Fibroblast of pulmonary artery (primary cell): ENCODE results near the gene ECM1.

Source experiments
- DNase-seq: peaks from one replicate; pipeline ENCODE4 v3.0.0-alpha.2; 2010; ENCODE audit warnings: low read depth
- H3K4me3 ChIP-seq: replicated peaks from 2 replicates; pipeline ENCODE4 v1.5.1; 2011; ENCODE audit warnings: low read depth, mild to moderate bottlenecking, control low read depth, low read length, moderate library complexity
- CTCF ChIP-seq: IDR thresholded peaks from 2 replicates; pipeline ENCODE4 v1.5.1; 2011; ENCODE audit warnings: mild to moderate bottlenecking, control low read depth, low read length, inconsistent platforms; ENCODE audit errors: missing control alignments

Gene ECM1

DNA sequence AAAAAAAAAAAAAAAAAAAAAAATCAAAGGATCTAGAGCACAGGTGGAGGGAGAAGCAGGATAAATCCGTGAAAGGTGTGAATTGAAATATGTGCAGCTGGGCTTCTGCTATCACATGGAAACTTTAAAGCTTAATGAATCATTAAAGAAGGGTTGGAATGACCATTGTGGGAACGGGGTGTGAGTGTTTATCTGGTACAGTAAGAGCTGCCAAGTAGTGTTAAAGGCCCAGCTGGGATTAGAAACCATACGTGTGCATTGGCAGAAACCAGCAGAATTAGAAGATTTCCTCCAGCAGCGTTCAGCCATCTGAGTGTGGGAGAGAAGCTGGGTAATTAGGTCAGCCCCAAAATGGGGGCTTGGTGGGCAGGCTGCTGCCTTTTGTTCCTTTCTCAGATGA lies 21.1 kb downstream of the ECM1 start:
- DNase-seq, result peak; percentile 53

DNA sequence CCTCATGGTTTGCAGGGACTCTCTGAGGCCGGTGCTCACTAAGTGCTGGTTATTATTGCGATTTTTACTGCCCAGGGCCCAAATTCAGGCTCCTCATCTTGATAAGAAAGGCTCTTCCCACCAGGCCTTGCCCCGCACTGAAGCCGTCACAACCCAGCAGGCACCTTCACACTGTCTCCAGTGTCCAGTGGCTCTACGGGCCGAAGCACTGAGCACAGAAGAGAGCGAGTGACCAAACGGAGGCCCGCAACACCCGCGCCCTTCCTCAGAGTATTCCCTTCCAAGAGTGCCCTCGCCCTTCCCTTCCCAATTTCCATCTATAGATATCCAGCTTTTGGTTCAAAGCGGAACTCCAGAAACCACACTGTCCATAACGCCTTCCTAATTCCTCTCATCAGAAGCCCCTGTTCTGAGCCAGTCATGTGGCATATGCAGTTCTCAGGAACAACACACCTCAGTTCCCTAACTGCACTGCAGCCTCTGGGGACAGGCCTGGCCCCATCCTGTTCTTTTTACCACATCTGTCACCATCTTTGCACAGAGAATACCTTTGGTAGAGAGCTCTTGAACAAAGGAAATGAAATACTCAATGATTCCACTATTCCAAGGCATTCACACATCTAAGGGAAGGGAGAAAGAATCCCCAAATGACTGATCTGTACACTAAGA lies 22.7 kb downstream of the ECM1 start:
- no peak overlapping the region for H3K4me3 ChIP-seq
- no peak for DNase-seq
- TF ChIP-seq CTCF, result no peak

More for the DNA sequence above, 21.1 kb downstream of the ECM1 start:
- no peak overlapping the region for H3K4me3 ChIP-seq
- TF ChIP-seq CTCF, result no peak

DNA sequence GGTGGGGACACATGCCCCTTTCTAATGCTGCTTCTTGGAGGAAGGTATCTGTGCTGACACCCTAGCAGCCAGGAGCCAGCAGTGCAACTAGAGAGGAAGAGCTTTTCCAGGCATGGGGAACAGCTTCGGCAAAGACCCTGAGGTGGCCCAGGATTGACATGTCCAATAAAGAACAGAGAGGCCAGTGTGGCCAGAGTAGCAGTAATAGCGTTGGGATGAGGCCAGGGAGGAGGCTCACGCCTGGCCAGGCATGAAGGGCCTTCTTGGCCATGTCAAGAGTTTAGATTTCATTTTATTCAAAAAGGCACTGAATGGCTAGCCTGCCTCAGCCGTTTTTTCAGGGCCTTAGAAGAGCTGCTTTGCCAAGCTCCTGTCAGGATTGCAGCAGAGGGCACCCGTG lies 25.0 kb downstream of the ECM1 start:
- DNase-seq, result no peak
- no peak overlapping the region for H3K4me3 ChIP-seq
- TF ChIP-seq CTCF, result no peak

DNA sequence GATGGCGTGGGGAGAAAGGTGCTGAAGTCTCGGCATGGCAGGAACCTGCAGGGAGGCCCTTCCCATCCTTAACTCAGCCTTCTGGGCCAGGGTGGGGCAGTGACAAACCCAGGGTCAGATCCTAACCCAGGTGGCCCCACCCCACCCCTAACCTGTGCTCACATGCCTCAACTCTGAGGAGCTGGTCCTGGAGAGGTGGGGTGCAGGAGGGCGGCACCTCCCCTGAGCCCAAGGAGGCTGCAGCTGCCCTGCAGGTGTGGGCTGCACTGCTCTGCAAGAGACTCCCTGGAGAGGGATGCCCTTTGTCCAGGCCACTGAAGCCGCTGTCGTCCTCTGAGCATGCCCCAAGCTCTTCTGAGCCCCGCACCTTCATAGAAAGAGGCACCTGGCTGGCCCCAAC lies 26.1 kb downstream of the ECM1 start:
- H3K4me3 ChIP-seq, result no peak overlapping the region
- no peak for DNase-seq
- TF ChIP-seq CTCF, result no peak

DNA sequence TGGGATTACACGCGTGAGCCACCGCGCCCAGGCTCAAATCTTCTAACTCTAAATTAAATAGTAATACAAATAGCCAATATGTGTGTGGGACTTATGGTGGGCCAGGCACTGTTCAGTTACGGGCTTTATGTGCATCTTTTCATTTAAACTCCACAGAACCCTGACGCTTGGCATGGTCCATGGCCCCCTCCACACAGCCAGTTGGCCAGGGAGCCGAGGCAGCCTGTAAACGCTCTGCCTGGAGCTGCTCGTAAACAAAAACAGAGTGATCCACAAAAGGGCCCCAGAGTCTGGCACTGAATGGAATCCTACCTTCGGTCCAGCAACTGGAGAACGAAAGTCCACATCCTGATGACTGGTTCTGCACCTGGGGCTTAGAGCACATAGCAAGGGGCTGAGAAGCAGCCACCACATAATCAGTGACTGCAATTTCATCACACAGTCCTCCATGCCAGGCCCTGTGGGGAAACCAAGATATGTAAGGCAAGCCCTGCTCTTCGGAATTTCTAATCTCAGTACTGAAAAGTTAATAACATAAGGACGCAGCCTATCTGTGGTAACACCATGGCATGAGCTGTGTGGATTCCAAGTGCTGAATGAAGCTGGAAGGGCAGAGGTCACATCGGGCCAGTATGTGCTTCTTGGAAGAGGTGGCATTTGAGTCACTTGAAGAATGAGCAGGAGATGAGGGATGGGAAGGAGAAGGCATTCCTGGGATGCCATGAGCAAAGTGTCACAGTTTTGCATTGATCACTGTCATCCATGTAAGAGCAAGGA lies 27.8 kb downstream of the ECM1 start:
- no peak for TF ChIP-seq CTCF
- H3K4me3 ChIP-seq, result no peak overlapping the region
- no peak for DNase-seq

GRCh38 chr1:150536836-150537731 lies 29.2 kb downstream of the ECM1 start:
- no peak for DNase-seq
- no peak overlapping the region for H3K4me3 ChIP-seq
- no peak for TF ChIP-seq CTCF
